Trophoblast cell (in vitro differentiated cells and primary cell): ENCODE results near the gene CDYL.

Experiments used
- DNase-seq, 2 donors: peaks; one replicate each; pipeline ENCODE4 v3.0.0-alpha.2; 2016
- H2AFZ ChIP-seq: 2 replicates; pipeline ENCODE4 v1.6.1; 2013; ENCODE audit warnings: low read length, moderate library complexity, mild to moderate bottlenecking; ENCODE audit not compliant: insufficient read depth, poor library complexity
- H2AK5ac ChIP-seq: 2 replicates; pipeline ENCODE4 v1.6.1; 2013; ENCODE audit warnings: mild to moderate bottlenecking, low read length
- H2BK120ac ChIP-seq: 2 replicates; pipeline ENCODE4 v1.6.1; 2013; ENCODE audit warnings: low read length, mild to moderate bottlenecking, moderate library complexity; ENCODE audit not compliant: insufficient read depth, poor library complexity
- H2BK12ac ChIP-seq: 2 replicates; pipeline ENCODE4 v1.6.1; 2013; ENCODE audit warnings: mild to moderate bottlenecking, low read length, moderate library complexity
- H2BK5ac ChIP-seq: 2 replicates; pipeline ENCODE4 v1.6.1; 2013; ENCODE audit warnings: low read length, low read depth, moderate library complexity, mild to moderate bottlenecking; ENCODE audit not compliant: poor library complexity
- H3K14ac ChIP-seq: 2 replicates; pipeline ENCODE4 v1.6.1; 2013; ENCODE audit warnings: mild to moderate bottlenecking, low read length
- H3K18ac ChIP-seq: 2 replicates; pipeline ENCODE4 v1.6.1; 2013; ENCODE audit warnings: mild to moderate bottlenecking, low read length
- H3K23ac ChIP-seq: 2 replicates; pipeline ENCODE4 v1.6.1; 2013; ENCODE audit warnings: low read length
- H3K27ac ChIP-seq: 2 replicates; pipeline ENCODE4 v1.5.1; 2013; ENCODE audit warnings: low read depth, mild to moderate bottlenecking, inconsistent platforms, low read length, moderate library complexity
- H3K27me3 ChIP-seq: 2 replicates; pipeline ENCODE4 v1.6.1; 2013; ENCODE audit warnings: inconsistent platforms, mild to moderate bottlenecking, low read length, moderate library complexity; ENCODE audit not compliant: insufficient read depth
- H3K36me3 ChIP-seq, 2 experiments: 1 replicate in 1 of 2; 2 replicates in 1 of 2; pipeline ENCODE4 v1.6.1; 2013; ENCODE audit warnings: low read length in 2 of 2, mild to moderate bottlenecking in 2 of 2, moderate library complexity in 1 of 2; ENCODE audit not compliant: insufficient read depth in 2 of 2, control insufficient read depth in 1 of 2
- H3K4ac ChIP-seq: 2 replicates; pipeline ENCODE4 v1.6.1; 2013; ENCODE audit warnings: low read depth, mild to moderate bottlenecking, low read length, moderate library complexity
- H3K4me1 ChIP-seq, 2 experiments: 1 replicate in 1 of 2; 2 replicates in 1 of 2; pipeline ENCODE4 v1.6.1; 2013; ENCODE audit warnings: low read length in 2 of 2, mild to moderate bottlenecking in 2 of 2, moderate library complexity in 1 of 2; ENCODE audit not compliant: insufficient read depth in 2 of 2, control insufficient read depth in 1 of 2
- H3K4me2 ChIP-seq: 2 replicates; pipeline ENCODE4 v1.6.1; 2013; ENCODE audit warnings: inconsistent platforms, mild to moderate bottlenecking, low read length, moderate library complexity
- H3K4me3 ChIP-seq: 2 replicates; pipeline ENCODE4 v1.5.1; 2013; ENCODE audit warnings: mild to moderate bottlenecking, low read depth, low read length, inconsistent platforms
- H3K79me1 ChIP-seq: one replicate; pipeline ENCODE4 v1.6.1; 2013; ENCODE audit warnings: low read length
- H3K79me2 ChIP-seq: 2 replicates; pipeline ENCODE4 v1.6.1; 2013; ENCODE audit warnings: low read length, mild to moderate bottlenecking; ENCODE audit not compliant: control insufficient read depth, insufficient read depth, poor library complexity
- H3K9ac ChIP-seq: 2 replicates; pipeline ENCODE4 v1.6.1; 2013; ENCODE audit warnings: mild to moderate bottlenecking, low read length
- H3K9me3 ChIP-seq: 2 replicates; pipeline ENCODE4 v1.6.1; 2013; ENCODE audit warnings: low read depth, mild to moderate bottlenecking, control low read depth, inconsistent platforms, low read length; ENCODE audit not compliant: insufficient read depth
- H4K12ac ChIP-seq: 2 replicates; pipeline ENCODE4 v1.6.1; 2013; ENCODE audit warnings: low read depth, mild to moderate bottlenecking, low read length, moderate library complexity
- H4K8ac ChIP-seq: 2 replicates; pipeline ENCODE4 v1.6.1; 2013; ENCODE audit warnings: low read depth, mild to moderate bottlenecking, low read length, moderate library complexity
- H4K91ac ChIP-seq: one replicate; pipeline ENCODE4 v1.6.1; 2013; ENCODE audit warnings: low read depth, mild to moderate bottlenecking, low read length, moderate library complexity
- WGBS: extraction: QIAGEN DNeasy Blood & Tissue Kit; methylation state at CpG from one replicate; pipeline ENCODE4 v1.1.7; 2013; ENCODE audit warnings: missing lambda C conversion rate; ENCODE audit not compliant: insufficient read length, insufficient coverage; ENCODE audit errors: extremely low coverage; 5-methylcytosine and 5-hydroxymethylcytosine counted together

The CDYL gene

DNA sequence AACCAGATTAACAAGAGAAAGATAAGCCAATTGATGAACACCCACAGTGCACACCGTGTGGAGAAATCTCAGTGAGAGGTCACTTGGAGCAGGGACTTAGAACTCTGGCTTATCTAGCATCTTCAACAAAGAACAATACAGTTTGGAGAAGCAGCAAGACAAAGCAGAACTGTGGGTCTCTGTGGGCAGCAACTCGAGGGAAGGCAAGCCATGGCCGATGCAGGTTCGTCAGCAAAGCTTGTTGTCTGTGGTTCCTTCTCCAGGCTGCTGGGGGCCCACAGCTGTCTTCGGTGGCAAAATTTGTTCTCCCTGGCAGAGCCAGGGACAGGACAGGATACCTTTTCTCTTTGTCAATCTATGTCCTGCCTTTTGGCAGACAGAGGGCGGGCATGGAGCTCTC is 205.6 kb downstream of the CDYL start:
- Histone ChIP-seq H2AK5ac (no peak overlapping the region), H3K18ac (no peak overlapping the region), H3K27me3 (no peaks in the 10 kb centered on the region), H3K4me1 (peaks cover 0 to 3% of the 10 kb centered on the region in 2 experiments), H3K4ac (no peak overlapping the region), H3K79me1 (no peaks in the 10 kb centered on the region), H4K91ac (no peak overlapping the region), H3K9ac (no peak overlapping the region), H3K14ac (no peak overlapping the region), H4K12ac (no peak overlapping the region), H4K8ac (no peak overlapping the region), H3K79me2 (no peaks in the 10 kb centered on the region), H3K36me3 (peaks cover 0 to 3% of the 10 kb centered on the region in 2 experiments), H3K23ac (no peak overlapping the region), H3K4me3 (no peak overlapping the region), H3K4me2 (no peak overlapping the region), H2AFZ (no peak overlapping the region), H2BK120ac (no peak overlapping the region), H3K9me3 (peaks cover 4% of the 10 kb centered on the region), H3K27ac (no peak overlapping the region), H2BK5ac (no peak overlapping the region), H2BK12ac (no peak overlapping the region)
- WGBS: no CpG with 5 or more reads among the region's 6 CpGs
- DNase-seq: no peak

DNA sequence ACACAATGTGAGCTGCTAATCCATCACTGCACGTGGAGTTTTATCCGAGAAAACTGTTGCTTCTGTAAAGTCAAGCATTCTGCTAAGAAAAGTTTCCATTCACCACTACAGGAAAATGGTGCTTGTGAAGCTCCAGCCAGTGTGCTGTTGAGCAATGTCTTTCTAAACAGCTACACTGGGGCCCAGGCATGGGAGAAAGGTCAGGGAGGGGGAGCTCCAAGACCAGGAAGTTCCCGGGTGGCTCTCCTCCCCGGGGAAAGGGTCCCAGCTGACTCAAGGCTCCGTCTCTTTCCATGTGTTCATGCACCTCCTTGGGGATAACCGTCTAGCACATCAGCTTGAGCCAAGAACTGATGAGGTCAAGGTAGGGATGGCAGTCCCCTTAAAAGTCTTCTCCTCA is 207.1 kb downstream of the CDYL start:
- H3K27me3 ChIP-seq: no peaks in the 10 kb centered on the region
- no peak overlapping the region for H2AFZ ChIP-seq
- no peak overlapping the region for H3K18ac ChIP-seq
- H2BK12ac ChIP-seq: no peak overlapping the region
- no peak for DNase-seq
- peaks cover 0 to 3% of the 10 kb centered on the region in 2 experiments for H3K4me1 ChIP-seq
- no peaks in the 10 kb centered on the region for H3K79me1 ChIP-seq
- H2AK5ac ChIP-seq: no peak overlapping the region
- H2BK5ac ChIP-seq: no peak overlapping the region
- H3K4me3 ChIP-seq: no peak overlapping the region
- H4K91ac ChIP-seq: no peak overlapping the region
- no peak overlapping the region for H4K8ac ChIP-seq
- peaks cover 0 to 3% of the 10 kb centered on the region in 2 experiments for H3K36me3 ChIP-seq
- no peaks in the 10 kb centered on the region for H3K79me2 ChIP-seq
- no peak overlapping the region for H4K12ac ChIP-seq
- WGBS: no CpG with 5 or more reads among the region's 6 CpGs
- no peak overlapping the region for H3K4ac ChIP-seq
- H3K14ac ChIP-seq: no peak overlapping the region
- peaks cover 10% of the 10 kb centered on the region for H3K9me3 ChIP-seq
- H3K27ac ChIP-seq: no peak overlapping the region
- H3K9ac ChIP-seq: no peak overlapping the region
- no peak overlapping the region for H3K23ac ChIP-seq
- no peak overlapping the region for H2BK120ac ChIP-seq
- H3K4me2 ChIP-seq: no peak overlapping the region

GRCh38 chr6:4986999-4987398 is 210.8 kb downstream of the CDYL start:
- Histone ChIP-seq H3K27me3 (no peaks in the 10 kb centered on the region), H3K79me1 (no peaks in the 10 kb centered on the region), H3K9ac (peak overlapping the region; percentile 30), H4K91ac (no peak overlapping the region), H3K9me3 (peaks cover 8% of the 10 kb centered on the region), H2BK5ac (no peak overlapping the region), H3K27ac (no peak overlapping the region), H2AK5ac (no peak overlapping the region), H3K23ac (no peak overlapping the region), H3K4ac (no peak overlapping the region), H4K8ac (no peak overlapping the region), H2BK12ac (no peak overlapping the region), H4K12ac (no peak overlapping the region), H2BK120ac (no peak overlapping the region), H3K36me3 (no peaks in the 10 kb centered on the region), H3K18ac (no peak overlapping the region), H3K4me2 (no peak overlapping the region), H3K79me2 (no peaks in the 10 kb centered on the region), H2AFZ (no peak overlapping the region), H3K4me3 (no peak overlapping the region), H3K14ac (no peak overlapping the region), H3K4me1 (no peaks in the 10 kb centered on the region)
- no peak for DNase-seq
- no CpG with 5 or more reads among the region's 3 CpGs for WGBS

DNA sequence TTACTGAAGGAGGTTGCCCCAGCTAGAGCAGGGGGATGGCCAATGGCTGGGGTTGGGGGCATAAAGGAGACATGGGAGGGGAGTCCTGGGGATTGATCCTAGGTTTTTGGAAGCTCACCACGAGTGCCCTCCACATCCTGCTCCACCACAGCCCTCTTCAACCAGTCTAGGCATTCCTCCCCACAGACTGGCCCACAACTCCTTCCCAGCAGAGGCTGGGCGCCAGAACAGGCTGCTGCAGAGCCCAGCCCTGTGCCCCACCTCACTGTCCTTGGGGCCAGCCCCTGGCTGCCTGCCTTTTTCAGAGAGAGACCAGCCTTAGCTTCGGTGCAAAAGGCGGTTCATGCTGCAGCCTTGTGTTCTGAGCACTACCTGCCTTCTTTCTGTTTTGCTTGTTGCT is 211.2 kb downstream of the CDYL start:
- H3K4me2 ChIP-seq: no peak overlapping the region
- no peak overlapping the region for H4K91ac ChIP-seq
- no peaks in the 10 kb centered on the region for H3K79me1 ChIP-seq
- no peaks in the 10 kb centered on the region for H3K27me3 ChIP-seq
- no peak for DNase-seq
- no peak overlapping the region for H2AFZ ChIP-seq
- H3K36me3 ChIP-seq: no peaks in the 10 kb centered on the region
- no peaks in the 10 kb centered on the region for H3K4me1 ChIP-seq
- H3K9me3 ChIP-seq: peaks cover 8% of the 10 kb centered on the region
- no CpG with 5 or more reads among the region's 4 CpGs for WGBS
- peak overlapping the region; percentile 71 for H3K23ac ChIP-seq
- H3K4me3 ChIP-seq: no peak overlapping the region
- H3K4ac ChIP-seq: no peak overlapping the region
- no peak overlapping the region for H4K8ac ChIP-seq
- H3K9ac ChIP-seq: no peak overlapping the region
- no peak overlapping the region for H4K12ac ChIP-seq
- no peak overlapping the region for H2BK12ac ChIP-seq
- no peak overlapping the region for H3K14ac ChIP-seq
- H3K18ac ChIP-seq: no peak overlapping the region
- H2BK5ac ChIP-seq: no peak overlapping the region
- no peak overlapping the region for H2AK5ac ChIP-seq
- no peaks in the 10 kb centered on the region for H3K79me2 ChIP-seq
- no peak overlapping the region for H2BK120ac ChIP-seq
- H3K27ac ChIP-seq: no peak overlapping the region
